ENCODE results near the gene NCBP3.

The NCBP3 gene

GRCh38 chr17:3845621-3846436 lies at the start of gene NCBP3:
TSS of gene NCBP3 (minus strand) at chr17:3846246. CDS start at chr17:3846223, 23 bp downstream.
- DNase-seq (ENCODE audit: insufficient read length, low spot score) (peak; percentile 98), FAIRE-seq (no peak)

- FAIRE-seq: no peak
- no peak for DNase-seq (ENCODE audit: insufficient read length, low spot score)
Measured at GRCh38 chr17:3895354-3895753, 49.3 kb upstream of the NCBP3 start.

GRCh38 chr17:3894911-3895343 lies 48.9 kb upstream of the NCBP3 start:
- FAIRE-seq (no peak), DNase-seq (ENCODE audit: insufficient read length, low spot score) (no peak)

GRCh38 chr17:3894188-3894587 lies 48.1 kb upstream of the NCBP3 start:
- DNase-seq (ENCODE audit: insufficient read length, low spot score): no peak
- FAIRE-seq: no peak

- DNase-seq (ENCODE audit: insufficient read length, low spot score) (no peak), FAIRE-seq (no peak)
Measured at GRCh38 chr17:3893720-3894116, 47.7 kb upstream of the NCBP3 start.

- FAIRE-seq: peak; percentile 87
- DNase-seq (ENCODE audit: insufficient read length, low spot score): peak; percentile 99
Measured at GRCh38 chr17:3893003-3893719, 47.1 kb upstream of the NCBP3 start, which contains the start of gene CAMKK1. TSS of gene CAMKK1 (minus strand) at chr17:3893053. CDS start at chr17:3885687, 7,366 bp downstream.

- DNase-seq (ENCODE audit: insufficient read length, low spot score) (peak; percentile 67), FAIRE-seq (no peak)
Measured at GRCh38 chr17:3892095-3892998, 46.3 kb upstream of the NCBP3 start.

- DNase-seq (ENCODE audit: insufficient read length, low spot score): no peak
- FAIRE-seq: no peak
Measured at GRCh38 chr17:3891626-3892094, 45.6 kb upstream of the NCBP3 start.

- peak; percentile 11 for FAIRE-seq
Measured at GRCh38 chr17:3890878-3891219, 44.8 kb upstream of the NCBP3 start.

GRCh38 chr17:3890082-3890877 lies 44.2 kb upstream of the NCBP3 start:
- FAIRE-seq (no peak), DNase-seq (ENCODE audit: insufficient read length, low spot score) (no peak)

More at GRCh38 chr17:3890878-3891219, 44.8 kb upstream of the NCBP3 start:
- no peak for DNase-seq (ENCODE audit: insufficient read length, low spot score)

- no peak for FAIRE-seq
- no peak for DNase-seq (ENCODE audit: insufficient read length, low spot score)
Measured at GRCh38 chr17:3889325-3890012, 43.4 kb upstream of the NCBP3 start.

GRCh38 chr17:3888343-3889171 lies 42.5 kb upstream of the NCBP3 start:
- DNase-seq (ENCODE audit: insufficient read length, low spot score): no peak
- no peak for FAIRE-seq

- no peak for DNase-seq (ENCODE audit: insufficient read length, low spot score)
- no peak for FAIRE-seq
Measured at GRCh38 chr17:3887804-3888203, 41.8 kb upstream of the NCBP3 start.

GRCh38 chr17:3887394-3887793 lies 41.3 kb upstream of the NCBP3 start:
- DNase-seq (ENCODE audit: insufficient read length, low spot score) (no peak), FAIRE-seq (no peak)

GRCh38 chr17:3886776-3887175 lies 40.7 kb upstream of the NCBP3 start:
- DNase-seq (ENCODE audit: insufficient read length, low spot score): peak; percentile 65
- peak; percentile 76 for FAIRE-seq

- DNase-seq (ENCODE audit: insufficient read length, low spot score) (no peak), FAIRE-seq (no peak)
Measured at GRCh38 chr17:3885970-3886369, 39.9 kb upstream of the NCBP3 start.

GRCh38 chr17:3885271-3885670 lies 39.2 kb upstream of the NCBP3 start:
- no peak for DNase-seq (ENCODE audit: insufficient read length, low spot score)

GRCh38 chr17:3884188-3884587 lies 38.1 kb upstream of the NCBP3 start:
- no peak for FAIRE-seq
- no peak for DNase-seq (ENCODE audit: insufficient read length, low spot score)

More at GRCh38 chr17:3885271-3885670, 39.2 kb upstream of the NCBP3 start:
- FAIRE-seq: no peak
